HG03103 (cell line): Measurements from ENCODE around the gene CLTCL1.

Experiments used
- ATAC-seq: cut with Tn5 transposase; IDR thresholded peaks from one replicate; pipeline ENCODE4 v1.9.1; 2021; ENCODE audit warnings: low read depth; ENCODE audit not compliant: unreplicated experiment

The CLTCL1 gene

GRCh38 chr22:19137384-19138216 is 153.9 kb downstream of the CLTCL1 start:
- ATAC-seq: no peak

GRCh38 chr22:19136915-19137314 is 154.6 kb downstream of the CLTCL1 start:
- no peak for ATAC-seq

DNA sequence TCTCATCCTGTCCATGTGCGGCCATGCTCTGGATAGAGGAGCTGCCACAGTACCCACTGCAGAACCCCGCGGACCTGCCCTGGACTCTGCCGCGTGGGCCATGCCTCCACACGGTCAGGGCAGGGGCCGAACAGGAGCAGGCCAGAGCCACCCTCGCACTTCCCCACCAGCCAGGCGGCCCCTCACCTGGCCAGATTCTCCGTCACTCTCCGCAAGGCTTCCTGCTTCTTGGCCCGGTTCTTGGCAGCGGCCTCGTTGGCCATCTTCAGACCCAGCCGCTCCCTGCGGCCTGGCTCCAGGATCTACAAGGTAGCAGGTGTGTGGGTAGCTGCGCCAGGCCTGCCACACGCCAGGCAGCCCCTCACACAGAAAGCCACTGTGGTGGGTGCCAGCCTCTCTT is 156.6 kb downstream of the CLTCL1 start:
- ATAC-seq: no peak

- ATAC-seq: no peak
These were observed 157.2 kb downstream of the CLTCL1 start for GRCh38 chr22:19134176-19134831.

GRCh38 chr22:19133561-19133960 is 158.0 kb downstream of the CLTCL1 start:
- no peak for ATAC-seq

- ATAC-seq: no peak
These were observed 158.7 kb downstream of the CLTCL1 start for GRCh38 chr22:19132693-19133400.

- ATAC-seq: no peak
These were observed 159.4 kb downstream of the CLTCL1 start for GRCh38 chr22:19132153-19132552.

- no peak for ATAC-seq
These were observed 159.9 kb downstream of the CLTCL1 start for GRCh38 chr22:19131685-19132015.

DNA sequence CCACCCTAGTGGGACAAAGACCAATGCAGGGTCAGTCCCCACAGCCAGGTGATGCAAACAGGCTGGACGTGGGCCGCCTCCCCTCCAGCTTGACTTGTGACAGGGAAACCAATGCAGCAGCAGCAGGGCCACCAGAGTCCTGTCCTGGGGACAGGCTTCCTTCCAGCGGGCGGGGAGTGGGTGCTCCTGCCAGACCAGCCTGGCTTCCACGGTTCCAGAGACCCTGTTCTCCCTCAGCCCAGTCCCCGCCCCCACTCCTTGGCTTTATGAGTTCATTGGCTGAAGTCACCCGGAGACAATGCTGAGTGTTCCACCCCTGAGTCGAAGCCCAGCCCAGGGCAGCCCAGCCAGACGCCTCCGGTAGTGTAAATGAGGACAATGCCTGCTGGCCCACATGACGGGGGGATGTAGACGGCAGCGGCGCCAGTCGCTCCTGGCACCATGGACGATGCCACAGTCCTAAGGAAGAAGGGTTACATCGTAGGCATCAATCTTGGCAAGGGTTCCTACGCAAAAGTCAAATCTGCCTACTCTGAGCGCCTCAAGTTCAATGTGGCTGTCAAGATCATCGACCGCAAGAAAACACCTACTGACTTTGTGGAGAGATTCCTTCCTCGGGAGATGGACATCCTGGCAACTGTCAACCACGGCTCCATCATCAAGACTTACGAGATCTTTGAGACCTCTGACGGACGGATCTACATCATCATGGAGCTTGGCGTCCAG is 160.4 kb downstream of the CLTCL1 start, which contains the start of gene TSSK2:
TSS of gene TSSK2 (plus strand) at position 350 of the 726 bp plus-strand sequence. CDS start at position 442, 92 bp downstream.
- no peak for ATAC-seq

DNA sequence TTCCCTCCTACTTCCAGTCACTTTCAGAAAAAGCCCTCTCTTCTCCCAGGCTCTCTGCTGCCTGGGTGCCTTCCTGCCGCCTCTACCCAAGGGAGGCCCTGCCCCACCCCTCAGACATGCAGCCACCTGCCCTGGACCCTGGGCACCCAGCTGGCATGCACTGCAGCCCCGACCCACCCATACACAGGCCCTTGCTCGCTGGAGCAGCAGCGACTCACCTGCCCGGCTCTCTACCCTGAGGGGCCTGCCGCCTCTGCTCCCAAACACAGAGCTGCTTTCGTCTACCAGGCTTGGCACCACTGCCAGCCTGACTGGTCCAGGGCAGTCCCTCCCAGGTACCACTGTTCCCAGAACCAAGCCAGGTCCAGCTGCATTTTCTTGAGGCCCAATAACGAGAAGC is 161.6 kb downstream of the CLTCL1 start:
- ATAC-seq: no peak
